ENCODE data around the gene PDE3B. TPM values are rescaled to one million over a fixed set of nuclear protein-coding genes. Genes with fewer than 3 reads are reported as not detected.
"Not testable (repeated sequence)": the region's sequence is repeated elsewhere in the genome, so short reads cannot be mapped to it uniquely, and the experiment has no call there.

The PDE3B gene
- total and polyA plus RNA-seq, 10 donors: 1.7 to 78.7 (median 20.8) TPM

GRCh38 chr11:14625586-14626205 is 17.9 kb upstream of the PDE3B start:
- TF ChIP-seq CTCF (IDR thresholded peaks at IDR 0.05 in 8 of 11, conservative IDR thresholded peaks at IDR 0.05 in 3 of 11) (no peak), POLR2A (IDR thresholded peaks at IDR 0.05) (no peak), POLR2AphosphoS5 (IDR thresholded peaks at IDR 0.05) (no peak)
- peak overlapping the region in 7 of 8 donors; percentile 25 to 87 (median 82) for H3K27ac ChIP-seq
- intact Hi-C loops (cut with DNase I; ENCODE audit: low total_unique reads): no loop called here
- peaks cover 3 to 27% (median 18%) of the 10 kb centered on the region in 6 donors for H3K4me1 ChIP-seq
- DNase-seq: no peak
- no peaks in the 10 kb centered on the region for H3K36me3 ChIP-seq
- 17 to 29% (median 24%) methylated on average over 3 of the region's 3 CpGs for WGBS, 5 donors
- H3K4me3 ChIP-seq: peak overlapping the region in 1 of 8 donors; percentile 49
- no peaks in the 10 kb centered on the region for H3K9me3 ChIP-seq
- no peaks in the 10 kb centered on the region for H3K27me3 ChIP-seq (replicated peaks in 1 of 7)

GRCh38 chr11:14626650-14627049 is 17.0 kb upstream of the PDE3B start:
- intact Hi-C loops (cut with DNase I; ENCODE audit: low total_unique reads): no loop called here
- Histone ChIP-seq H3K27me3 (replicated peaks in 1 of 7) (no peaks in the 10 kb centered on the region), H3K27ac (peak overlapping the region in 6 of 8 donors; percentile 52 to 87 (median 82)), H3K36me3 (no peaks in the 10 kb centered on the region), H3K4me1 (peaks cover 3 to 27% (median 18%) of the 10 kb centered on the region in 6 donors), H3K4me3 (no peak overlapping the region), H3K9me3 (no peaks in the 10 kb centered on the region)
- DNase-seq: no peak
- 77 to 94% (median 87%) methylated on average over 3 of the region's 3 CpGs for WGBS, 5 donors
- no peak for TF ChIP-seq CTCF (IDR thresholded peaks at IDR 0.05 in 8 of 11, conservative IDR thresholded peaks at IDR 0.05 in 3 of 11)
- TF ChIP-seq POLR2AphosphoS5 (IDR thresholded peaks at IDR 0.05): no peak
- no peak for TF ChIP-seq POLR2A (IDR thresholded peaks at IDR 0.05)

GRCh38 chr11:14633506-14634224 is 9.9 kb upstream of the PDE3B start:
- DNase-seq: peak; percentile 76
- intact Hi-C loops (cut with DNase I; ENCODE audit: low total_unique reads): not testable (repeated sequence)

GRCh38 chr11:14634813-14635212 is 8.8 kb upstream of the PDE3B start:
- no peak for DNase-seq
- intact Hi-C loops (cut with DNase I; ENCODE audit: low total_unique reads): no loop called here
- Histone ChIP-seq H3K27me3 (replicated peaks in 1 of 7) (no peaks in the 10 kb centered on the region), H3K4me1 (peaks cover 0 to 59% (median 9%) of the 10 kb centered on the region in 6 donors), H3K9me3 (no peaks in the 10 kb centered on the region), H3K27ac (no peak overlapping the region), H3K36me3 (no peaks in the 10 kb centered on the region), H3K4me3 (no peak overlapping the region)
- 18 to 41% (median 30%) methylated on average over 1 of the region's 1 CpG for WGBS, 5 donors
- TF ChIP-seq POLR2A (IDR thresholded peaks at IDR 0.05): no peak
- no peak for TF ChIP-seq POLR2AphosphoS5 (IDR thresholded peaks at IDR 0.05)
- no peak for TF ChIP-seq CTCF (IDR thresholded peaks at IDR 0.05 in 8 of 11, conservative IDR thresholded peaks at IDR 0.05 in 3 of 11)

More at GRCh38 chr11:14633506-14634224, 9.9 kb upstream of the PDE3B start:
- not testable (repeated sequence) for H3K27me3 ChIP-seq (replicated peaks in 1 of 7); H3K27ac ChIP-seq; H3K9me3 ChIP-seq; H3K36me3 ChIP-seq; H3K4me3 ChIP-seq
- peaks cover 0 to 47% (median 9%) of the 10 kb centered on the region in 6 donors for H3K4me1 ChIP-seq
- TF ChIP-seq POLR2AphosphoS5 (IDR thresholded peaks at IDR 0.05): peak in 1 of 3 donors; percentile 21
- 69 to 91% (median 89%) methylated on average over 10 to 23 of the region's 26 CpGs for WGBS, 5 donors
